GM21360 (cell line): Measurements from ENCODE around the gene EPSTI1.
"Not testable (repeated sequence)": the region's sequence is repeated elsewhere in the genome, so short reads cannot be mapped to it uniquely, and the experiment has no call there.

Experiments used
- ATAC-seq: cut with Tn5 transposase; IDR thresholded peaks from one replicate; pipeline ENCODE4 v1.9.1; 2021; ENCODE audit warnings: mild to moderate bottlenecking, moderate library complexity; ENCODE audit not compliant: unreplicated experiment

Gene EPSTI1

GRCh38 chr13:42862370-42862769 is 129.7 kb downstream of the EPSTI1 start:
- ATAC-seq = not testable (repeated sequence)

DNA sequence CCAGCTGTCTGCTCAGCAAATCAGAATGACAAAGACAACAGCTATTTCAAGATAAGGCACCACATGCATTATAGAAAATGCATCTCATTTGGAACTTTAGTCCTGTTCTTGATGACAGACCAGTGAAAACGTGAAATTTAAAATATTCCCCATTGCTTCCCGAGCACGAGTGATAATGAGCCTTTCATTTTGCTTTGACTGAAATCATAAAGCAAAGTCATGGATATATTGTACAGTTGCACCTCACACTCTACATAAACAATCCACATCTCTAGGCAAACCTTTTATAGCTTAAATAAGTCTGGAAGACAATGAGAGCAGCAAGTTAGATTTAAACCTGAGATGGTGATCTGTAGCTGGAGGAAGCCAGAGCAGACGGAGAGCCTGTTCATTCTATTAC is 131.6 kb downstream of the EPSTI1 start:
- ATAC-seq = no peak

GRCh38 chr13:42859760-42860159 is 132.3 kb downstream of the EPSTI1 start:
- no peak for ATAC-seq

GRCh38 chr13:42855410-42855809 is 136.6 kb downstream of the EPSTI1 start:
- ATAC-seq = no peak

GRCh38 chr13:42852136-42852535 is 139.9 kb downstream of the EPSTI1 start:
- no peak for ATAC-seq

GRCh38 chr13:42849200-42849599 is 142.8 kb downstream of the EPSTI1 start:
- ATAC-seq = no peak

DNA sequence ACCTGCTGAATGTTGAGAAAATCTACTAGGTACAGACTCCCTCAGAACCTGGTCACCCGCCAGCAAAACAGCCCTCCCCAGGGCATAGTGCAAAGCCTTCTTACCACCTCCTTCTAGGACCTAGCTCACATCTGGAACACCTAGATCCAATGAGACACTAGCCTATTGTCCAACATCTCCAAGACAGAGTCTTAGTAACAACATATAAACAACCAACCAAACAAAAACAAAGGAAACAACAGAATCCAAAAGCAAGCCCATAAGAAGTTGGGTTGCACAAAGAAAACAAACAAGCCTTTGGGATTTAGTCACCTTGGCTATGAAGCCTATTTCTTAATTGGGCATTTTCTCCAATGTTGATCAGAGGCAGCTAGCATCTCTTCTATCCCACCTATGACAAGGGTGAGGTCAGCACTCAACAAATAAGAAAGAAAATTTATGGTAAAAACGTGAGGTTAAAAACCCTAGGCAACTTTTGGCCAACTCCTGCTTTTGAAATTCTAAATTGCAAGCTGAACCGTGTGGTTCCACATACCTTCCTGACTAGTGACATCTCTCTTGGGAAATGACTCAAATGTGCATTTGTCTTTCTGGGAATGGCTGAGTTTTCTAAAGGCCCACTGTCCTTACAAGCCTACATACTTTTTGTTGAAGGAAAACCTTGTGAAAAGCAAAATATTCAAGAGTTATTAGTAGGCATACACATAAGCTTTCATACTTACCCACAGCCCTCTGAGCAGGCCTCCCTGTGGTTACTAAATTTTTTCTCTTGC is 144.0 kb downstream of the EPSTI1 start:
- ATAC-seq = no peak

- ATAC-seq = no peak
Observed at GRCh38 chr13:42836930-42837690, 154.9 kb downstream of the EPSTI1 start.
